ENCODE data around the gene NSMCE1.

Gene NSMCE1

GRCh38 chr16:27228621-27229501 is 39.7 kb downstream of the NSMCE1 start:
- no peak for DNase-seq

- no peak for DNase-seq
Measured at GRCh38 chr16:27228045-27228444, 40.5 kb downstream of the NSMCE1 start.

DNA sequence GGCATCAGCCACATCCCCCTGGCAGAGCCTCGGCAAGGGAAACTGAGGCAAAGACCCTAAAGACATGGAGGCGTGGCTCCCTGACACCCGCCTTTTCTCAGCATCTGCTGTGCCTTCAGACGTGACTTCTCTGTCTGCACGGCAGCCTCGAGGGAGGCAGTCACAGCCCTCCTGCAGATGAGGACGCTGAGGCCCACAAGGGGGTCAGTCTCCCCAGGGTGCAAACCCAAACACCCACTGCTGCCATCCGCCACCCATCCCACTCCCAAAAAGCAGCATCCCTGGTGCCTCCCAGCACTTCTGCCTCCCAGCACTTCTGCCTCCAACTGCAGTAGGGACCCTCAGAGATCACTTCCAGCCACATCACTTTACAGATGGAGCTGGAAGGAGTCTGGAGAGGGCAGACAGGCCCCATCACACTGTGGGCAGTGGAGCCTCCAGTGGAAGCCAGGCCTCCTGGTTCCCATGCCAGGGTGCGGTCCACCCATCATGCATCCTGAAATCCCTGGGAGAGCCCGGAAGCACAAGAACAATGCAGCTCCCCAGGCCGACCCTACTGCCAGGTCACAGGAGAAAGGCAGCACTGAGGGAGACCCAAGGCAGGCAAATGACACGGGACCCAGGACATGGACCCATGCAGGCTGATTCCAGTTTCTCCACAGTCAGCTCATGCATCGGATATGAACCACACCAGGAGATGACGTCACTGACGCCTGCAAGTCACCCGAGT is 41.4 kb downstream of the NSMCE1 start:
- no peak for DNase-seq

GRCh38 chr16:27226476-27226875 is 42.1 kb downstream of the NSMCE1 start:
- DNase-seq: no peak

DNA sequence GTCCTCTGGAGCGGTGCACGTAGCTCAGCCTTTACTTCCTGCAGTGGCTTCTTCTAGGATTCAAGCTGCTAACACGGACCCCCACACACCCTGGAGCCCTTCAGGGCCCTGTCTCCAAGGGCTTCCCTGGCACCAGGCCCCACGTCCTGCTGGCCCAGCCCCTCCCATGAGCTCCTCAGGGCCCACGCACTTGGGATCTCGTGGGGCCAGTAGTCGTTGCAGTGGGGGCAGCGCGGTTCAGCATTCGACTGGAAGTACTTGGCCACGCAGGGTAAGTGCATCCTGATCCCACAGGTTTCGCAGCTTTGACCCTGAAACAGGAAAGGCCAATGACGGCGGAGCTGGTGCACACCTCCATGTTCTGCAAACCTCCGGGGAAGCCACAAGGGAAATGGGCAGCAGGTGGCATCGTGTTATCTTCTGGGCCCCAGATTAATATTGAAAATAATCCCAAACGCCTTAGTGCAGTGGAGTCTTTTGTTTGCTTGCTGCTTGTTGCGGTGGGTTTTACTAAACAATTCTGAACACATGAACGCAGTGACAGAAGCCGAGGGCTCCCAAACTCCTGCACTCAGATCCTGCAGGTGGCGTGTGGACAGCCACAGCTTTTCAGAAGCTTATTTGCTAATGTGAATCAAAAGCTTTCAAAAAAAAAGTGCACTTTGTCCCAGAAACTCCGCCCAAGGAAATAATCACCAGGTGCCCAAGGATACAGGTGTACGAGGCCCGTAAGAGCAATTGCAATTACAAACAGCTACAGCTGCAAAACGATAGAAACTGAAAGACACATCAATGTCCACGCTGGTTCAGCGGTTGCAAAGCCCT is 42.8 kb downstream of the NSMCE1 start:
- DNase-seq: no peak

GRCh38 chr16:27224741-27225300 is 43.8 kb downstream of the NSMCE1 start:
- no peak for DNase-seq

GRCh38 chr16:27224271-27224737 is 44.3 kb downstream of the NSMCE1 start:
- DNase-seq: no peak

DNA sequence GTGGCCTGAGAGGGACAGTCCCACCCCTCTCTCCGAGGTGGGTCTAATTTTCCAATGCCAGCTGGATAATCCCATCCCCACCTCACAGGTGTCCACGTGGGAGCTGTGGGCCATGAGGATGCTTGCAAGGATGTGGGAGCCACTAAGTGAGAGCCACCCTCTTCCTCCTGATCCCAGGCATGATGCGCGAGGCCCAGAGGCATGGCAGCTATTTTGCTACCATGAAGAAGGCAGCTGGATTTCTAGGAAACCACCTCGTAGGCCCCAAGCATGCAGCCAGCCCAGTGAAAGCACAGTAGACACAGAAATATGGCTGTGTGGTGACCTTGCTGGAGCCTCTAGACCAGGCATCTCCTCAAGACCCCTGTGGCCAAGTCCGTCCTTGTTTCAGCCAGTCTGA is 44.9 kb downstream of the NSMCE1 start:
- no peak for DNase-seq

DNA sequence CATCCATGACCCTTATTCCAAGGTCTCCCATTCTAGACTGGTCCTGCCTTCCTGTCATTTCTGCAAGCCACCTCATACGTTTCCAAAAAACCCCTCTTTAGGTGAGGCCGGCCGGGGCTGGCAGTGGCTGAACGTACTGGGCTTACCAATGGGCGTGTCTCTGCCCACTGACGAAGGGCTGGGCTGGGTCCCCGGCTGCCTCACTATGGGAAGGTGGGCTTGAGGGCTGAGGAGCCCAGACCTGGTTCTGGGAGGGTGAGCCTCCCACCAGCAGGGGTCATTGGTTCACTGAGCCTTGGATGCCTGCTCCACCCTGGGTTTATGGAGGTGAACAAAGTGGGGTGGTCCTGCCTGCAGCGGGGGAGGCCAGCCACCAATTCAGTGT is 45.4 kb downstream of the NSMCE1 start:
- no peak for DNase-seq

DNA sequence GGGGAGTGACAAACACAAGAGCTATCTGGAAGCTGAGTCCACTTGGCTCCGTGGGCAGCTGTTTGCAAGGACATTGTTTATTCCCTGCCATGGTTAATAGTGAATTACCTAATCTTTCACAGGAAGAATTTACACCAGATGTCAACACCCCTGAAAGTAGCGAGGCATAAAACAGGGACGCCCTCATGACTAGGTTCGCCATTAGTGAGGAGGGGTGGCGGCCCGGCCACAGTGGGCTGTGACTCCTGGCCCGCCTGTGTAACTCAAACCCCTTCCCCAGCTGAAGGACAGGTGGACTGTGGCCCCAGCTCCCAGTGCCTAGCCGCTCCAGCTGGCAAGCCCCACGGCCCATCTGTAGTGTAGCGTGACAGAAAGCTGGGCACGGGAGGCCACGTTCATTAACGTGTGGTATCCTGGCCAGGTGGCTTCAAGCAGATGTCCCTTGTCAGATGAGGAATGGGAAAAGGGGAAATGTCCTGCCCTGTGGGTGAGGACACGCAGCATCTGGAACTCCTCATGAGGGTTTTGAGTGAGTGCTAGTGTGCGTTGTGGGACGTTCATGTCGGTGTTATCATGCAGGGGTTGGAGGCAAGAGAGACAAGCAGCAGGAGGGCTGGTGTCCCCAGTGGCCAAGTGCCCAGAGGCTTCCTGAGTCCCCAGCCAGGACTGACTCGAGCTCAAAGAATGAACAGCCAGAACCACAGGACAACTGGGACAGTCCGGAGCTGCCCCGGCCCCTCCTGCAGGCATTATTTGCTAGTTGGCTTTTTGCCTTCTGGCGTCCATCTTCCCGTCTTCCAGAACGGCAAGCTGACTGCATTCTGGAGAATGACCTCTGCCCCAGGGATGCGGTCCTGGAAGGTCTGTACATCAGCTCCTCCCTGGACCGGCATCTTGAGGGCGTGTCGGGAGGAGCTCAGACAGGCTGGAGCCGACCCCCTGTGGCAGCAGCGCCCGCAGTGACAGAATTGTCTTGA is 46.0 kb downstream of the NSMCE1 start:
- no peak for DNase-seq

DNA sequence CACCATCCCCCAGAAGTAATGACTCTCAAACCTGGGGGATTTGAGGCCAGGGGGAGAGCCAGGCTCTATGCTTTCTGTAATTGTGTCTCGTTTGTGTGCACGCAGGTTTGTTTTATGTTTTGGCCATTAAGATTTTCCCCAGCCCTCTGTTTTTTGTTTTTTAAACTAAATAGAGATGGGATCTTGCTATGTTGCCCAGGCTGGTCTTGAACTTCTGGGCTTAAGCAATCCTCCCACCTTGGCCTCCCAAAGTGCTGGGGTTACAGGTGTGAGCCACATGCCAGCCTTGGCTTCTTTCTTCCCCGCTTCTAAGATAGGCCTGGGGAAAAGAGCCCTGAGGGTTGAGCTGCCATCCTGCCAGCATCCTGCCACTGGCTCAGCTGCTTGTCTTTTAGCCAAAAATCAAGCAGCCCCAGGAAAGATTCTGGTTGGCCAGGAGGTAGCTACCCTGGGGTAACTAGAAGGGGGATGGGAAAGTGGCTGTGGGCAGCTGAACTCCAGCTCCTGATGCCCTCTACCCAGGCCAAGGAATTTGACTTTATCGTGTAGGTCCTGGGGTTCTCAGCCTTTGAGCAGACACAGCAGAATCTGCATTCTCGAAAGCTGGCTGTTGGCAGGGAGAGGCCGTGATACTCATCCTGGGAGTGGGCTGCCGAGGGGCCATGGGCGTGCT is 46.9 kb downstream of the NSMCE1 start:
- no peak for DNase-seq

GRCh38 chr16:27220991-27221390 is 47.6 kb downstream of the NSMCE1 start:
- no peak for DNase-seq

DNA sequence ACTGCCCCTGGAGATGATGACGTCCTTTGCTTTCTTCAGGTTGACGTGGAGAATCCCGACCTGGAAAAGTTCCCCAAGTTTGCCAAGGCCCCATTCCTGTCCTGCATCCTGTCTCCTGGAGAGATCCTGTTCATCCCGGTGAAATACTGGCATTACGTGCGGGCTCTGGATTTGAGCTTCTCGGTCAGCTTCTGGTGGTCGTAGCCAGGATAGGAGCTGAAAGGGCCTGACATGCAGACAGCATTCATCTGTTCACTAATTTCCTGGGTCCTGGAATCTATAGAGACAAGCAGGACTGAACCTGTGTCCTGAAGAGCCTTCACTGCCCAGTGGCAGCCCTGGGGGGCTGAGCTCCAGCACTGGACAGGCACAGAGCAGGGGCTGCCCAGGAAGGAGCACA is 48.0 kb downstream of the NSMCE1 start:
- no peak for DNase-seq

DNA sequence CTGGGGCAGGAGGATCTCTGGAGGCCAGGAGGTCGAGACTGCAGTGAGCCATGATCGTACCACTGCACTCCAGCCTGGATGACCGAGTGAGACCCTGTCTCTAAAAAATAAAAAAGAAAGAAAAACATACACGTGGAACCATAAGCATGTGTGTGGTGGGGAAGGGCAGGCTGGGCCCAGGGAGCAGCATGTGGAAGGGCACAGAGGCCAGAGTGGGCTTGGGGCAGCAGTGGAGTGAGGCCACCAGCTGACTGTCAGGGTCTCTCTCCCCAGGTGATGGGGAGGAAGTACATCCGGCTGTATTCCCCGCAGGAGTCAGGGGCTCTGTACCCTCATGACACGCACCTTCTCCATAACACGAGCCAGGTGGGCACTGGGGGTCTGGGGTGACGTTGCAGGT is 48.5 kb downstream of the NSMCE1 start:
- no peak for DNase-seq

- DNase-seq: no peak
Measured at GRCh38 chr16:27219161-27219560, 49.4 kb downstream of the NSMCE1 start.

DNA sequence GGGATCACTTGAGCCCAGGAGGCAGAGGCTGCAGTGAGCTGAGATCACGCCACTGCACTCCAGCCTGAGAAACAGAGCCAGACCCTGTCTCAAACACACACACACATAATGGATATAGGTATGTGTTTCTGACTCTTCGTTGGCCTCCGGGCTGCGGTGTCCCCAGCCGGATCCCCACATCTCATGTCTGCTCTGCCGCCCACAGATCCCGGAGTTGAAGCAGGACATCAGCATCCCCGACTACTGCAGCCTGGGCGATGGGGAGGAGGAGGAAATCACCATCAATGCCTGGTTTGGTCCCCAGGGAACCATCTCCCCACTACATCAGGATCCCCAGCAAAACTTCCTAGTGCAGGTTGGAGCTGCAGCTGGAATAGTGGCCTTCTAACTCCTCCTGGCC is 49.8 kb downstream of the NSMCE1 start:
- DNase-seq: no peak

GRCh38 chr16:27217256-27217655 is 51.3 kb downstream of the NSMCE1 start:
- no peak for DNase-seq

GRCh38 chr16:27216297-27216885 is 52.2 kb downstream of the NSMCE1 start:
- no peak for DNase-seq

DNA sequence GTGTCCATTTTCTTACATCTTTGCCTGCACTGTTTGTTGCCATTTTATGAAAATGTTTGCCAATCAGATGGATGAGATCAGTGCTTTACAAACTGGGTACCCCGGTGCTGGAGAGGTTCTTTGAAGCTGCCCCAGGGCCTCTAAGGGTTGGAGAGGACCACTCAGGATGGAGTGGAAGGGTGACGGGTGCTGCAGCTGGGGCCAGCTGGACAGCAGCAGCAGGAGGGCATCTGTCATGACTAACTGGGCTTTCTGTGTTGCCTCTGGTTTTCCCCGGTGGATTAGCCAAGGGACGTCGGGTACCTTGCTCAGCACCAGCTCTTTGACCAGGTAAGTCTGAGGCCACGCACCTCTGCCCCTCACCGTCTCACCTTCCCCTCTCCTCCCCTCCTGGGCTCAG is 52.9 kb downstream of the NSMCE1 start:
- no peak for DNase-seq

- no peak for DNase-seq
Measured at GRCh38 chr16:27214084-27214961, 54.2 kb downstream of the NSMCE1 start.

Data from activated CD4-positive, alpha-beta T cell treated with anti-CD3 and anti-CD28 coated beads for 1 hour (primary cell).